HG03108 (cell line): ENCODE measurements around the gene PABPN1L.
"Not testable (repeated sequence)": the region's sequence is repeated elsewhere in the genome, so short reads cannot be mapped to it uniquely, and the experiment has no call there.

Experiments used
- ATAC-seq: cut with Tn5 transposase; IDR thresholded peaks from one replicate; pipeline ENCODE4 v1.9.1; 2021; ENCODE audit warnings: moderate library complexity; ENCODE audit not compliant: unreplicated experiment

The PABPN1L gene

GRCh38 chr16:88833086-88833485 lies 33.4 kb downstream of the PABPN1L start:
- no peak for ATAC-seq

GRCh38 chr16:88831838-88832237 lies 34.6 kb downstream of the PABPN1L start:
- ATAC-seq = no peak

GRCh38 chr16:88830783-88831182 lies 35.7 kb downstream of the PABPN1L start:
- no peak for ATAC-seq

- no peak for ATAC-seq
Measured at GRCh38 chr16:88830258-88830657, 36.2 kb downstream of the PABPN1L start.

GRCh38 chr16:88828711-88829110 lies 37.7 kb downstream of the PABPN1L start:
- ATAC-seq = no peak

- ATAC-seq = no peak
Measured at GRCh38 chr16:88827727-88828126, 38.7 kb downstream of the PABPN1L start.

- no peak for ATAC-seq
Measured at GRCh38 chr16:88826070-88826840, 40.2 kb downstream of the PABPN1L start.

- no peak for ATAC-seq
Measured at GRCh38 chr16:88825146-88825545, 41.3 kb downstream of the PABPN1L start.

GRCh38 chr16:88824256-88825077 lies 42.0 kb downstream of the PABPN1L start:
- ATAC-seq = no peak

- ATAC-seq = not testable (repeated sequence)
Measured at GRCh38 chr16:88823646-88824045, 42.8 kb downstream of the PABPN1L start.

- ATAC-seq = no peak
Measured at GRCh38 chr16:88822281-88823040, 44.0 kb downstream of the PABPN1L start.

- ATAC-seq = no peak
Measured at GRCh38 chr16:88821168-88821850, 45.2 kb downstream of the PABPN1L start.

- no peak for ATAC-seq
Measured at GRCh38 chr16:88820385-88821025, 46.0 kb downstream of the PABPN1L start.

- no peak for ATAC-seq
Measured at GRCh38 chr16:88819126-88819525, 47.3 kb downstream of the PABPN1L start.

- no peak for ATAC-seq
Measured at GRCh38 chr16:88818575-88818874, 47.9 kb downstream of the PABPN1L start.

GRCh38 chr16:88817785-88818574 lies 48.5 kb downstream of the PABPN1L start:
- no peak for ATAC-seq

GRCh38 chr16:88816736-88817535 lies 49.5 kb downstream of the PABPN1L start:
- ATAC-seq = no peak

GRCh38 chr16:88815901-88816589 lies 50.4 kb downstream of the PABPN1L start:
- ATAC-seq = no peak
